HEK293 (cell line): ENCODE results near the gene PGGT1B.
"Not testable (repeated sequence)": the region's sequence is repeated elsewhere in the genome, so short reads cannot be mapped to it uniquely, and the experiment has no call there.

Source experiments
- CTCF ChIA-PET: fragments of 350-600 bp; formaldehyde crosslinking; extraction: SDS; loops from one replicate; lab custom pipeline; 2021; ENCODE audit warnings: antibody characterized with exemption; lab: Yijun Ruan, JAX
- POLR2A ChIA-PET: fragments of 300-600 bp; formaldehyde crosslinking; extraction: SDS; loops from one replicate; lab custom pipeline; 2020; ENCODE audit warnings: antibody characterized with exemption, inconsistent platforms; lab: Yijun Ruan, JAX
- H3K27ac ChIP-seq: fragments of 200-500 bp; sonication (Bioruptor generic); 2 replicates; pipeline ENCODE4 v1.5.1; 2014; ENCODE audit warnings: low read depth, low read length, control low read depth, inconsistent platforms; ENCODE audit errors: extremely low read depth
- H3K36me3 ChIP-seq, 2 experiments: fragments of 200-500 bp in 1 of 2; sonication (Bioruptor generic) in 1 of 2; 1 replicate in 1 of 2; 2 replicates in 1 of 2; pipeline ENCODE4 v1.5.1; 2014 to 2017; ENCODE audit warnings: inconsistent platforms in 2 of 2, low read length in 2 of 2; ENCODE audit not compliant: control insufficient read depth in 2 of 2, insufficient read depth in 1 of 2
- H3K4me1 ChIP-seq: fragments of 200-500 bp; sonication (Bioruptor generic); 2 replicates; pipeline ENCODE4 v1.5.1; 2014; ENCODE audit warnings: mild to moderate bottlenecking, low read length, inconsistent platforms; ENCODE audit not compliant: control insufficient read depth, insufficient read depth
- H3K4me3 ChIP-seq: 2 replicates; pipeline ENCODE4 v1.5.1; 2011; ENCODE audit warnings: low read depth, mild to moderate bottlenecking, control low read depth, low read length, moderate library complexity
- H3K9me3 ChIP-seq: fragments of 200-500 bp; sonication (Bioruptor generic); 2 replicates; pipeline ENCODE4 v1.5.1; 2014; ENCODE audit warnings: low read depth, low read length, inconsistent platforms; ENCODE audit not compliant: control insufficient read depth, insufficient read depth
- HOXD13 ChIP-seq: sonication (generic); formaldehyde crosslinking; IDR thresholded peaks from 2 replicates; pipeline ENCODE4 v1.8.0; 2022; ENCODE audit warnings: missing genetic modification reagents, borderline replicate concordance
- KLF1 ChIP-seq: fragments of 450-650 bp; formaldehyde crosslinking; IDR thresholded peaks from 2 replicates; pipeline ENCODE4 v1.5.1; 2016; ENCODE audit warnings: missing biosample characterization, missing genetic modification characterization
- PATZ1 ChIP-seq: fragments of 450-650 bp; formaldehyde crosslinking; IDR thresholded peaks from 2 replicates; pipeline ENCODE4 v1.5.1; 2016; ENCODE audit warnings: missing biosample characterization, missing genetic modification characterization
- ZBTB17 ChIP-seq: fragments of 450-650 bp; formaldehyde crosslinking; IDR thresholded peaks from 2 replicates; pipeline ENCODE4 v1.5.1; 2016; ENCODE audit warnings: missing biosample characterization, missing genetic modification characterization
- ZBTB26 ChIP-seq: fragments of 450-650 bp; formaldehyde crosslinking; optimal IDR thresholded peaks from 2 replicates; pipeline ENCODE3; 2016; ENCODE audit warnings: missing biosample characterization, mild to moderate bottlenecking, missing genetic modification characterization
- ZNF223 ChIP-seq: fragments of 450-650 bp; formaldehyde crosslinking; IDR thresholded peaks from 2 replicates; pipeline ENCODE4 v1.5.1; 2016; ENCODE audit warnings: missing biosample characterization, missing genetic modification characterization
- ZNF239 ChIP-seq: fragments of 450-650 bp; formaldehyde crosslinking; IDR thresholded peaks from 2 replicates; pipeline ENCODE4 v1.5.1; 2016; ENCODE audit warnings: missing biosample characterization, missing genetic modification characterization
- ZNF280D ChIP-seq: fragments of 450-650 bp; formaldehyde crosslinking; IDR thresholded peaks from 2 replicates; pipeline ENCODE4 v1.5.1; 2016; ENCODE audit warnings: missing biosample characterization, missing genetic modification characterization
- ZNF645 ChIP-seq: fragments of 450-650 bp; formaldehyde crosslinking; IDR thresholded peaks from 2 replicates; pipeline ENCODE4; 2016; ENCODE audit warnings: missing biosample characterization, missing genetic modification characterization
- ZNF660 ChIP-seq: fragments of 450-650 bp; IDR thresholded peaks from 2 replicates; pipeline ENCODE4 v1.5.1; 2018; ENCODE audit warnings: missing biosample characterization, mild to moderate bottlenecking, missing genetic modification characterization
- ZNF76 ChIP-seq: fragments of 450-650 bp; formaldehyde crosslinking; IDR thresholded peaks from 2 replicates; pipeline ENCODE4; 2016; ENCODE audit warnings: low read depth, missing biosample characterization, missing genetic modification characterization, borderline replicate concordance

The PGGT1B gene

DNA sequence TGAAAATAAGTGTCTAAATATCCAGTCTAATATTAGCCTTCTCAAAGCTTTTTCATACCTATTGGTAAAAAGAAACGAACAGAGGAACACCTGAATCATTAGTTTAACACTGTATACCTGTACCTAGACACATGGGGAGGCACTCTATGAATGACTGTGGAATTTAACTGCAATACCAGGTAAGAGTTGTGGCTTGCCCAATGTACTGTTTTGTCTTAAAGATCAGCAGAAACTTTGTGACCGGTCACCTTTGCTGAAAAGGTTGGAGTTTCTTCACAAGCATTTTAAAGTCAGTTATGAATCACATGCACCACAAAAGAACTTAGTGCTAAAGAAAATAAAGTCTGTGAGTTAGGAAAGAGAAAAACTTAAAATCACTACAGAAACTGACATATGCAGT lies 2.4 kb downstream of the PGGT1B start (continued):
- no peak for TF ChIP-seq ZNF280D (tag by site-specific recombination)
- TF ChIP-seq PATZ1 (tag by site-specific recombination): no peak
- TF ChIP-seq ZNF239 (tag by site-specific recombination): no peak

DNA sequence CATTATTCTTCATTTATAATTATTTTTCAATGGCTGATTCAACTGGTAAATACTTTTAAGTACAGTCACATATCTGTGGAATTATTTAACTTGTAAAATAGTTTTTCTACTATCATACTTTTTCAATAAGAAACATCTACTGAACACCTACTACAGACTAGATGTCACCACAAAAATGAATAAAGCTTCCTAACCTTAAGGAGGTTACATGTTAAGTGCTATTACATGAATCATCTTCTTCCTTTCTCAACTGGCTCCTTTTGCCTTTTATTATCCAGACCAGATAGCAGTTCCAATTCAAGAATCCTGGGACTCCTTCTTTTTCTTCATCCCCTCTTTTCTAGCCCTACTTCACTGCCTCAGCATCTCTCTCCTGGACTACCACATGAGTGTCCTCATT lies 4.7 kb downstream of the PGGT1B start:
- TF ChIP-seq ZBTB17 (tag by site-specific recombination) (no peak), ZNF660 (tag by site-specific recombination) (no peak), KLF1 (tag by site-specific recombination) (no peak), ZNF223 (tag by site-specific recombination) (no peak), ZBTB26 (no peak), HOXD13 (CRISPR knock-in tag) (no peak), ZNF76 (tag by site-specific recombination) (no peak), ZNF645 (tag by site-specific recombination) (no peak)
- Histone ChIP-seq H3K4me1 (peaks cover 17% of the 10 kb centered on the region), H3K4me3 (no peak overlapping the region), H3K27ac (no peak overlapping the region), H3K36me3 (no peaks in the 10 kb centered on the region; a peak in 1 of 3 replicates), H3K9me3 (no peaks in the 10 kb centered on the region)
- CTCF ChIA-PET: interaction anchor here (0.6 kb wide), 1 partner anchor 12 kb away, joined by 3 read pairs; no protein-coding TSS in a partner anchor
- POLR2A ChIA-PET: no interaction called here

- POLR2A ChIA-PET, H3K9me3 ChIP-seq, H3K27ac ChIP-seq, H3K4me3 ChIP-seq, H3K4me1 ChIP-seq, H3K36me3 ChIP-seq: not testable (repeated sequence)
- peak; percentile 92 for TF ChIP-seq ZNF223 (tag by site-specific recombination)
- CTCF ChIA-PET: interaction anchor here (7.8 kb wide), 1 partner anchor 152 kb away, joined by 74 read pairs; no protein-coding TSS in a partner anchor
These were observed 13.3 kb downstream of the PGGT1B start for GRCh38 chr5:115249379-115249778.
